GM12878 (cell line): ENCODE measurements around the gene IFITM5. TPM values are rescaled to one million over a fixed set of nuclear protein-coding genes. Genes with fewer than 3 reads are reported as not detected.

Source experiments
- ASH2L ChIP-seq: fragments of 300-600, 200-600 bp; sonication (generic); IDR thresholded peaks from 2 replicates; pipeline ENCODE4 v1.6.1; 2017; ENCODE audit warnings: low read depth, mild to moderate bottlenecking, borderline replicate concordance
- BCL11A ChIP-seq: IDR thresholded peaks from 2 replicates; pipeline ENCODE4 v1.6.1; 2011; ENCODE audit warnings: low read depth, low read length
- BCLAF1 ChIP-seq: fragments of 450-650 bp; IDR thresholded peaks from 2 replicates; pipeline ENCODE4 v1.6.1; 2017; ENCODE audit warnings: antibody characterized with exemption, mild to moderate bottlenecking, moderate library complexity
- CREB1 ChIP-seq: IDR thresholded peaks from 2 replicates; pipeline ENCODE4 v1.6.1; 2012; ENCODE audit warnings: low read depth, mild to moderate bottlenecking, inconsistent platforms
- E4F1 ChIP-seq: fragments of 450-650 bp; IDR thresholded peaks from 2 replicates; pipeline ENCODE4 v1.6.1; 2018; ENCODE audit warnings: borderline replicate concordance, mild to moderate bottlenecking; ENCODE audit not compliant: partially characterized antibody
- EED ChIP-seq: sonication (generic); IDR thresholded peaks from 2 replicates; pipeline ENCODE4 v1.6.1; 2016; ENCODE audit warnings: antibody characterized with exemption, low read depth
- GATAD2B ChIP-seq: fragments of 450-650 bp; conservative IDR thresholded peaks from 2 replicates; pipeline ENCODE4 v1.6.1; 2017; ENCODE audit warnings: low read depth, mild to moderate bottlenecking, moderate library complexity
- IRF4 ChIP-seq: IDR thresholded peaks from 2 replicates; pipeline ENCODE4 v1.6.1; 2011; ENCODE audit warnings: low read depth, low read length
- MEF2A ChIP-seq: IDR thresholded peaks from 2 replicates; pipeline ENCODE4 v1.6.1; 2011; ENCODE audit warnings: low read depth, mild to moderate bottlenecking, low read length, moderate library complexity; ENCODE audit not compliant: insufficient read depth
- MTA3 ChIP-seq: IDR thresholded peaks from 2 replicates; pipeline ENCODE4 v1.6.1; 2012; ENCODE audit warnings: low read length, inconsistent platforms, borderline replicate concordance
- NFXL1 ChIP-seq: fragments of 450-650 bp; IDR thresholded peaks from 2 replicates; pipeline ENCODE4 v1.6.1; 2017; ENCODE audit warnings: antibody characterized with exemption, mild to moderate bottlenecking, borderline replicate concordance
- PML ChIP-seq: IDR thresholded peaks from 2 replicates; pipeline ENCODE4 v1.6.1; 2012; ENCODE audit warnings: low read length, inconsistent platforms
- POLR2A ChIP-seq: IDR thresholded peaks from 2 replicates; pipeline ENCODE4 v1.6.1; 2011; ENCODE audit warnings: low read depth, mild to moderate bottlenecking, low read length
- POLR2AphosphoS5 ChIP-seq: IDR thresholded peaks from 2 replicates; pipeline ENCODE4 v1.6.1; 2011; ENCODE audit warnings: mild to moderate bottlenecking, low read length, inconsistent platforms
- SMARCA5 ChIP-seq: fragments of 450-650 bp; IDR thresholded peaks from 2 replicates; pipeline ENCODE4 v1.6.1; 2017; ENCODE audit warnings: mild to moderate bottlenecking
- SPI1 ChIP-seq: IDR thresholded peaks from 2 replicates; pipeline ENCODE4 v1.6.1; 2011; ENCODE audit warnings: low read depth, mild to moderate bottlenecking, low read length, moderate library complexity, borderline replicate concordance; ENCODE audit not compliant: insufficient read depth
- STAT3 ChIP-seq: IDR thresholded peaks from 2 replicates; pipeline ENCODE4 v1.6.1; 2011; ENCODE audit warnings: low read depth, low read length, improper control_type of control experiment
- polyA plus RNA-seq, 11 experiments: library from polyadenylated mRNA; depleted of rRNA in 4 of 11; unstranded in 6 of 11; stranded (reverse) in 5 of 11; fragments of >200 nt; fragmentation: Nextera tagmentation in 4 of 11; fragmentation: Illumina TruSeq in 1 of 11; extraction: Ambion mirVana in 4 of 11; extraction: Trizol in 1 of 11; gene quantifications; 1 replicate in 1 of 11; 2 replicates in 10 of 11; pipeline versions ENCODE4 v1.2.1 to v1.2.3, GENCODE V29; 2011 to 2016; ENCODE audit warnings: inconsistent platforms in 2 of 11, missing spikeins in 2 of 11, low read depth in 1 of 11
- total RNA-seq, 4 experiments: library from RNA; depleted of rRNA in 3 of 4; stranded (reverse); fragments of >200 nt in 3 of 4; fragmentation: Illumina TruSeq in 1 of 4; extraction: Trizol in 1 of 4; gene quantifications; 2 replicates each; pipeline versions ENCODE4 v1.2.1 to v1.2.3, GENCODE V29; 2013 to 2021
- TF ChIP-seq, protein P1 (sequence below): fragments of 450-650 bp; formaldehyde crosslinking; IDR thresholded peaks from 2 replicates; pipeline ENCODE4 v1.4.0; 2020; ENCODE audit warnings: mild to moderate bottlenecking, moderate library complexity
- TF ChIP-seq, protein P2 (sequence below): fragments of 150-350 bp; IDR thresholded peaks from 2 replicates; pipeline ENCODE4 v1.6.1; 2014; ENCODE audit warnings: mild to moderate bottlenecking, low read depth, low read length

Gene IFITM5
- total and polyA plus RNA-seq, 10 of the 15 experiments (the other 5 are each of a cell fraction or from before 2014, with no cell fraction given) = not detected

GRCh38 chr11:256952-257737 is 42.2 kb downstream of the IFITM5 start (continued):
- TF ChIP-seq BCLAF1 (no peak), SMARCA5 (no peak), EED (peak; percentile 65; the same call in 1 of the 2 replicates), POLR2AphosphoS5 (no peak), IRF4 (peak; percentile 62), PML (no peak), BCL11A (peak; percentile 54; the same call in 1 of the 2 replicates), GATAD2B (peak; percentile 47; the same call in 1 of the 2 replicates), MEF2A (0 out of 2 replicates have a peak, but pooled peaks have one; percentile 32), SPI1 (peak; percentile 94), MTA3 (peak; percentile 37; the same call in 1 of the 2 replicates), CREB1 (no peak), POLR2A (no peak), STAT3 (no peak), ASH2L (no peak), E4F1 (no peak), NFXL1 (no peak)
- TF ChIP-seq, protein P1, sequence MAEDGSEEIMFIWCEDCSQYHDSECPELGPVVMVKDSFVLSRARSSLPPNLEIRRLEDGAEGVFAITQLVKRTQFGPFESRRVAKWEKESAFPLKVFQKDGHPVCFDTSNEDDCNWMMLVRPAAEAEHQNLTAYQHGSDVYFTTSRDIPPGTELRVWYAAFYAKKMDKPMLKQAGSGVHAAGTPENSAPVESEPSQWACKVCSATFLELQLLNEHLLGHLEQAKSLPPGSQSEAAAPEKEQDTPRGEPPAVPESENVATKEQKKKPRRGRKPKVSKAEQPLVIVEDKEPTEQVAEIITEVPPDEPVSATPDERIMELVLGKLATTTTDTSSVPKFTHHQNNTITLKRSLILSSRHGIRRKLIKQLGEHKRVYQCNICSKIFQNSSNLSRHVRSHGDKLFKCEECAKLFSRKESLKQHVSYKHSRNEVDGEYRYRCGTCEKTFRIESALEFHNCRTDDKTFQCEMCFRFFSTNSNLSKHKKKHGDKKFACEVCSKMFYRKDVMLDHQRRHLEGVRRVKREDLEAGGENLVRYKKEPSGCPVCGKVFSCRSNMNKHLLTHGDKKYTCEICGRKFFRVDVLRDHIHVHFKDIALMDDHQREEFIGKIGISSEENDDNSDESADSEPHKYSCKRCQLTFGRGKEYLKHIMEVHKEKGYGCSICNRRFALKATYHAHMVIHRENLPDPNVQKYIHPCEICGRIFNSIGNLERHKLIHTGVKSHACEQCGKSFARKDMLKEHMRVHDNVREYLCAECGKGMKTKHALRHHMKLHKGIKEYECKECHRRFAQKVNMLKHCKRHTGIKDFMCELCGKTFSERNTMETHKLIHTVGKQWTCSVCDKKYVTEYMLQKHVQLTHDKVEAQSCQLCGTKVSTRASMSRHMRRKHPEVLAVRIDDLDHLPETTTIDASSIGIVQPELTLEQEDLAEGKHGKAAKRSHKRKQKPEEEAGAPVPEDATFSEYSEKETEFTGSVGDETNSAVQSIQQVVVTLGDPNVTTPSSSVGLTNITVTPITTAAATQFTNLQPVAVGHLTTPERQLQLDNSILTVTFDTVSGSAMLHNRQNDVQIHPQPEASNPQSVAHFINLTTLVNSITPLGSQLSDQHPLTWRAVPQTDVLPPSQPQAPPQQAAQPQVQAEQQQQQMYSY (CRISPR knock-in tag) = no peak
- TF ChIP-seq, protein P2, sequence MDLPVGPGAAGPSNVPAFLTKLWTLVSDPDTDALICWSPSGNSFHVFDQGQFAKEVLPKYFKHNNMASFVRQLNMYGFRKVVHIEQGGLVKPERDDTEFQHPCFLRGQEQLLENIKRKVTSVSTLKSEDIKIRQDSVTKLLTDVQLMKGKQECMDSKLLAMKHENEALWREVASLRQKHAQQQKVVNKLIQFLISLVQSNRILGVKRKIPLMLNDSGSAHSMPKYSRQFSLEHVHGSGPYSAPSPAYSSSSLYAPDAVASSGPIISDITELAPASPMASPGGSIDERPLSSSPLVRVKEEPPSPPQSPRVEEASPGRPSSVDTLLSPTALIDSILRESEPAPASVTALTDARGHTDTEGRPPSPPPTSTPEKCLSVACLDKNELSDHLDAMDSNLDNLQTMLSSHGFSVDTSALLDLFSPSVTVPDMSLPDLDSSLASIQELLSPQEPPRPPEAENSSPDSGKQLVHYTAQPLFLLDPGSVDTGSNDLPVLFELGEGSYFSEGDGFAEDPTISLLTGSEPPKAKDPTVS = no peak
